Measurements from ENCODE around the gene ZFYVE28.

The ZFYVE28 gene

GRCh38 chr4:2333356-2333841 lies 85.0 kb downstream of the ZFYVE28 start:
- no peak for DNase-seq (ENCODE audit: low read depth in 2 of 2)

DNA sequence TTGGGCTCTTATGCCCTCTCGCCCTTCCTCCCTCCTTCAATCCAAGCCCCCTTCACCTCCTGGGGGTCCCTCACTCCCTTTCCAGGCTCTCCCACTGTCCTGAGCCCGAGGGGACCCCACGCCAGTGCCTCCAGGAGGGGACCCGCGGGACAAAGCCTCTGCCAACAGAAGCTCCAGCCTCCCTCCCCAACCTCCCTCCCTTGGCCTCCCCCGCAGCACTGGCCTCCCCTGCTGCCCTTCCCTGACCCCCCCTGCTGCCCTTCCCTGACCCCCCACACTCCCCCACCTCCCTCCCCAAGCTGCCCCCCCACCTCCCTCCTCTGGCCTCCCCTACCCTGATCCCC lies 85.5 kb downstream of the ZFYVE28 start:
- DNase-seq (ENCODE audit: low read depth in 2 of 2) = no peak

GRCh38 chr4:2332201-2332975 lies 86.1 kb downstream of the ZFYVE28 start:
- no peak for DNase-seq (ENCODE audit: low read depth in 2 of 2)

DNA sequence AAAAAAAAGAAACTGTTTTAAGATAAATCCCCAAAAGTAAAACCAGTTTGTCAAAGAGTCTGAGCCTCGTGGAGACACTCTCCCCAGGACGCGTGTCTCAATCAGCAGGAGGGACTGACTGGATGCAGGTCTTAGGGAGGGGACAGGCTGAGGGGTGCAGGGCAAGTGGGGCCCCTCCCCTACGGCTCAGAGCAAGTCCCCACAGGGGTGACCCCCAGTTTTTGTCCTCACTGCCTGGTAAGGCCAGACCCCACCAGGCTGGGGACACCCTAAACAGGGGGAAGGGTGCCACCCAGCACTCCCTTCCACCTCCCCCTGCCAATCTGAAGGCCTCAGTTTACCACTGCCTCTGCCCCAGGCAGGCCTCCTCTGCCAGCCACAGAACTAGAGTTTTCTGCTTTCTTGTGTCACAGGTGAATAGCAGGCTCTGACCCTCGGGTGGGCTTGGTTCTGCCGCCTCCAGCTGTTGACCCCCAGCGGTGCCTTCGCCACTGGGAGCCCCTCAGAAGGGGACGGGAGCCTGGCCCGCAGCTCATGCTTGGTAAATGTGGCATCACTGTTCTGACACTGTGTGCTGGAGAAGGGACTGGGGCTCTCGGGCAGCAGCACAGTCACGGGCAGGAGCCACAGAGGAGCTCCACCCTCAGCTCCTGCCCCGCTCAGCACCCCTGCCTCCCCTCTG lies 86.8 kb downstream of the ZFYVE28 start:
- DNase-seq (ENCODE audit: low read depth in 2 of 2) = no peak

DNA sequence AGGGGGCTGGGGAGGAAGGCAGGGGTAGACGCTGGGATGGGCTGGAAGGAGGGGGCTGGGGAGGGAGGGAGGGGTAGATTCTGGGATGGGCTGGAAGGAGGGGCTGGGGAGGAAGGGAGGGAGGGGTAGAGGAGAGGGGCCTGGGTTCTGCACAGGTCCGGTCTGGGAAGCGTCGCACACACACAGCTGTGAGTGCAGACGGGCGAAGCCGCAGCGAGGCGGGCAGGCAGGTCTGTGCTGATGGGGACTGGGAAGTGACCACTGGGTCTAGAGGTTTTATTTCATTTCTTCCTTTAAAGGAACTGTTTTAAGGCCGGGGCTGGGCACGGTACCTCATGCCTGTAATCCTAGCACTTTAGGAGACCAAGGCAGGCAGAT lies 87.4 kb downstream of the ZFYVE28 start:
- no peak for DNase-seq (ENCODE audit: low read depth in 2 of 2)

DNA sequence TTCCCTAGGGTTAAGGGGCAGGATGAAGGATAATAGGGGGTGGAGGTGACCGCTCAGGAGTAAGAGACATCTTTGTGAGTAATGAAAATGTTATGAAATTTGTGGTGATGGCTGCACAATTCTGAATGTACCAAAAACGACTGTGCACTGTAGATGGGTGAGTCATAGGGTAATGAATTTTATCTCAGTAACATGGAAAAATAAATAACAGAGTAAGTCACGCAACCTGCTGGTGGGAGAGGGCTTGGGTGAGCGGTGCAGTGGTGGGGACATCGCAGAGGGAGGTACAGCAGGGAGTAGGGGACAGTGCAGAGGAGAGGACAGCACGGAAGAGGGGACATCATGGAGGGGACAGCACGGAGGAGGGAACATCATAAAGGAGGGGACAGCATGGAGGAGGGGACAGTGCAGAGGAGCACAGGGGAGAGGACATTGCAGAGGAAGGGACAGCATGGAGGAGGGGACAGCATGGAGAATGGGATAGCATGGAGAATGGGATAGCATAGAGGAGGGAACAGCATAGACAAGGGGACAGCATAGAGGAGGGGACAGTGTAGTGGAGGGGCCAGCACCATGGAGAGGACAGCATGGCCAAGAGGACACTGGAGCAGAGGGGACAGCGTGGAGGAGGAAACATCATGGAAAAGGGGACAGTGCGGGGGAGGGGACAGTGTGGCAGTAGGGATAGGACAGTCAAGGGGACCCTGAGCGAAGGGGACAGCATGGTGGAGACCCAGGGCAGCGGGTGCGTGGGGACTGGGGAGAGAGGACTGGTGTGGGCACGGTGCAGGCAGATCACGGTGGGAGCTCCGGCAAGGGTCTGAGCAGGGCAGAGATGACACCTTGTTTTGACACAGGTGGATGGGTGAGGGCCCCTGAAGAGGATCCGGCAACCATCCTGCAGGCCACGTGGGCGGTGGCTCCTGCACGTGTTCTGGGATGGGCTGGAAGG lies 88.1 kb downstream of the ZFYVE28 start:
- peak; percentile 86 to 87 for DNase-seq (ENCODE audit: low read depth in 2 of 2)

DNA sequence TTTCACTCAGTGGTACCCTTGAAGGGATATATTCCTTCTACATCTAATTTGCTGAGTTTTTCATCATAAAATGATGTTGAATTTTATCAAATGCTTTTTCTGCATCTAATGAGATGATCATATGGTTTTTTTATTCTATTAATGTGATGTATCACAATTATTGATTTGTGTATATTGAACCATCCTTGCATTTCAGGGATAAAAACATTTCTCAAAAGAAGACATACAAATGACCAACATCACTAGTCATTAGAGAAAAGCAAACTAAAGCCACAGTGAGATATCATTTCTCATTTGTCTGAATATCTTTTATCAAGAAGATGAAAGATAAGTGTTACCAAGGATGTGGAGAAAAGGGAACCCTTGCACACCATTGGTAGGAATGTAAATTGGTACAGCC lies 90.9 kb downstream of the ZFYVE28 start:
- no peak for DNase-seq (ENCODE audit: low read depth in 2 of 2)

GRCh38 chr4:2324891-2325290 lies 93.6 kb downstream of the ZFYVE28 start:
- no peak for DNase-seq (ENCODE audit: low read depth in 2 of 2)

- DNase-seq (ENCODE audit: low read depth in 2 of 2) = no peak
Measured at GRCh38 chr4:2322841-2323240, 95.6 kb downstream of the ZFYVE28 start.

DNA sequence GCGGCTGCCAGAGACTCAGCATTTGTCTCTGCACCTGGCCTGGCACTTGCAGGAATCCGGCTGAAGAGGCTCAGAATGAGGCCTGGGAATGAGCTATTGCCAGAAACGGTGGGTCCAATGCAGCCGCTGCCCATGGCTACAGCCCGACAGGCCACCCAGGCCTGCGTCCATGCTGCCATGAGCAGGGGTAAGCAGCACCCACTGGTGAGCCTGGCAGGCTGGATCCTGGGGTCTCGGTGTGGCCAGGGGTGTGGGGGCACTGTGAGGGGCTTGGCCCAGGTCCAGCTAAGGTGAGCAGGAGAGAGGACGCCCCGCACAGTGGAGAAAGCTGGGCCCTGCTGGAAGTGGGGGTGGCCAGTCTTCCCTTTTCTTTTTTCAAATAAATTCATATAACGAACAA lies 96.2 kb downstream of the ZFYVE28 start:
- DNase-seq (ENCODE audit: low read depth in 2 of 2) = no peak

DNA sequence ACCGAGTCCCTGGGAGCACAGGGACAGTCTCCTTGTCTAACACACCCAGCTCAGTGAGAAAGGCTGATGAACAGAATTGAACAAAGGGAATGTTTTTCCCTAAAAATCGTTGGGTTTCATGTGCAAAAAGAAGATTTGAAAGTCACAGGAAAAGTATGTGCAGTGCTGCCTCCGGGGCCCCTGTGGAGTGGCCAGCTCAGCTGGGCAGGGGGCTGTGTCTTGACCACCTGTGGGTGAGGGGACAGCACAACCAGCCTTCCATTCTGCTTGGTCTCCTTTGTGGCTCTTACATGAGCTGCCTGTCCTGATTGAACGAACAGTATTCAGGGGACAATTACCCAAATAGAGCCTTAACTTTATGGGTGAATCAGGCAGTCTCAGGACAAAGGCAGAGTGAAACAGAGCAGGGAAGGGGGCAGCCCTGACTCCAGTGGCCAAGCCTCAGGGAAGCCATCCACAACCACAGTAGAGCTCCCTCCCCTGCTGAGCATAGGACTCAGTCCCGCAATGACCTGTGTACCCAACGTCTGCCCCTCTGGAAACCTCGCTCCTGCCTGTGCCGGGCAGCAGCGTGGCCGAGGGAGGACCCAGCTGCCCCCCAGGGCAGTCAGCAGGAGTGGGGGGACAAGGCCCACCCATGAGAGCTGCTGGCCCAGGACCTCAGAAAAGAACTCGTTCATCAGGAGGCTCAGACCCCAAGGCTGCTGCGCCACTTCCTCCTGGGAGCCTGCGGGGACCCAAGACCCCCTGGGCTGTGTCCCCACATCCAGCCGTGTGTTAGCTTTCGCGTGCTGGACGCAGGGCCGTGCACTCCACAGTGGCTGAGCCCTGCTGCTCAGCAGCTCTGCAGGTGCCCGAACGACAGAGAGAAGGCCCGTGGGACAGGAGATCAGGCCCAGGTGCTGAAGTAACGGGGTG lies 96.9 kb downstream of the ZFYVE28 start:
- DNase-seq (ENCODE audit: low read depth in 2 of 2) = no peak

- DNase-seq (ENCODE audit: low read depth in 2 of 2) = no peak
Measured at GRCh38 chr4:2320746-2321145, 97.7 kb downstream of the ZFYVE28 start.

DNA sequence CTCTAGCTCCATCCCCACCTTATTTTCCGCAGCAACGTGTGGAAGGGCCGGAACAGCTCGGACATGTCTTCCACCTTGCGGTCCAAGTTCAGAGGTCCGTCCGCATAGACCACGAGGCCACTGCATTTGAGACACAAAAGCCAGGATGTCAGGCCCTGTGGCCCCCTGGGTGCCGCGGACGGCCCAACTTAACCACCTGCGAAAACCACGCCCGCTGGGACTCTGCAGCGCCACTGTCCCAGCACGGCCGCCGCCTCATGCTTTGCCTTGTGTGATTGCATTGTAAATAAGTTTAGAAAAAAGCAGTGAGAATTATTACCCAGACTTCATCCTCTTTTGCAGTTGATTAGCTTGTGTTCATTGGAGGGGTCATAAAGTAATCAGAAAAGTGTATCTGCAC lies 98.3 kb downstream of the ZFYVE28 start:
- DNase-seq (ENCODE audit: low read depth in 2 of 2) = no peak

GRCh38 chr4:2318885-2319284 lies 99.6 kb downstream of the ZFYVE28 start:
- DNase-seq (ENCODE audit: low read depth in 2 of 2) = no peak

- no peak for DNase-seq (ENCODE audit: low read depth in 2 of 2)
Measured at GRCh38 chr4:2318476-2318875, 100.0 kb downstream of the ZFYVE28 start.

- DNase-seq (ENCODE audit: low read depth in 2 of 2) = no peak
Measured at GRCh38 chr4:2313366-2313765, 105.1 kb downstream of the ZFYVE28 start.

- DNase-seq (ENCODE audit: low read depth in 2 of 2) = no peak
Measured at GRCh38 chr4:2306773-2307410, 111.6 kb downstream of the ZFYVE28 start.

DNA sequence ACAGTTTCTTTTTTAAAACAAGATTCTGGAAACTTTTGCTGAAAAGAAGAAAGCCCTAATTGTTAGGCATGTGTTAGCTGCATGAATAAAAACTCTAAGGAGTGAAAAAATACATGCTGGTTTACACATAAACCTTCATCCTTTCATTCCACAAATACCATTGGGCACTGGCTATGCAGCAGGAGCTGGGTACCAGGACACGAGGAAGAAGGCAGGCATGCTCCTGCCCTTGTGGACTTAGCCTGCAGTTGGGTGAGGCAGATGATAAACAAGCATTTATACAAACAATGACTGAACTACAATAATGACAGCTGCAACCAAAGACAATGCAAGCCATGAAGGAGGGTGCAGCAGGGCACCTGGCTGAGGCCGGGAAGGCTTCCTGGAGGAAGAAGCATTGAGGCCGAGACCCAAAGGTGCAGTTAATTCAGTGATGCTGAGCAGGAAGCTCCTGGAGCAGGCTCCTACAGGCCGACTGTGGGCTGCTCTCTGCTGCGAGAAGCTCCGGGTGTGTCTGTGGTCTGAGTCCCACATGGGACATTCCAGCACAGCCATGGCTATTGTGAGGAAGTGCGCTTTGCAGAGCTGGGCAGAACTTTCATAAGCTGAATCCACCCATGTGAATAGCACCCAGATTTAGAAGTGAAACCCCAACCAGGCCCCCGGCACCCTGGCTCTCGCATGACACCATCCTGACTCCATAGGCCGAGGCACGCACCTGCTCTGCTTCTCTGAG lies 112.5 kb downstream of the ZFYVE28 start:
- DNase-seq (ENCODE audit: low read depth in 2 of 2) = no peak

DNA sequence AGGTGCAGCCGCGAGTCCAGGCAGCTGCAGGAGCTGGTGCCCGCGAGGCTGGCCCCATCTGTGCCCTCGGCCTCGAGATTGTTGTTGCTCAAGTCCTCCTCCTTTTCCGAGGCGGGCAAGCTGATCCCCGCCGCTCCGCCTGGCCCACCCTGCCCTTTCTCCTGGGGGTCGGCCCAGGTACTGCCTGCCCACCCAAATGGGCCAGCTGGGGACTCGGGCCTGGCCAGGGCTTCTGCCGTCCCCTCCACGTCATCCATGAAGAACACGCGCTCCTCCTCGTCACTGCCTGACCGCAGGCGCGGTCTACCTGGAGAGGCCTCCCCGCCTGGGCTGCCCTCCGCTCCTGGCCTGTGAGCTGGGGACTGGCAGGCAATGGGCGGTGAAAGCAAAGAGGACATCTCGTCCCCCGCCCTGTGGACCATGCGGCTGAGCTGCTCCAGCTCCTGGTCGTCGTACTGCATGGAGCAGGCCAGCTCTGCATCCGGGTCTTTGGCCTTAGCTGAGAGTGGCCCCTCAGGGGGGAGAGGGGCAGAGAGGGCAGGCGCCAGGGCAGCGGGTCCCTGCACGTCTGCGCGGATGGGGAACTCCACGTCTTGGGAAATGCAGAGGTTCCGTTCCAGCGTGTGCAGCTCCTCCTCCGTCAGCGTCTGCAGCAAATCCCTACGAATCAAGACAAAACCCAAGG lies 113.4 kb downstream of the ZFYVE28 start:
- no peak for DNase-seq (ENCODE audit: low read depth in 2 of 2)
